RWPE2 (cell line): ENCODE data around the gene STK10.
"Not testable (repeated sequence)": the region's sequence is repeated elsewhere in the genome, so short reads cannot be mapped to it uniquely, and the experiment has no call there.

Experiments
- ATAC-seq: fragments of 200-7000 bp; cut with Tn5 transposase; 3 replicates; pipeline ENCODE4 v1.9.1; 2021; ENCODE audit warnings: low read depth
- DNase-seq: peaks from one replicate; pipeline ENCODE4 v3.0.0-alpha.2; 2020; ENCODE audit warnings: low spot score
- H3K27ac ChIP-seq: fragments of 450-650 bp; 2 replicates; pipeline ENCODE4 v1.5.1; 2017; ENCODE audit warnings: mild to moderate bottlenecking; ENCODE audit not compliant: poor library complexity, severe bottlenecking
- H3K27me3 ChIP-seq: fragments of 250-450 bp; sonication (Bioruptor Pico); 2 replicates; pipeline ENCODE4 v1.5.1; 2021; ENCODE audit warnings: mild to moderate bottlenecking, moderate library complexity; ENCODE audit not compliant: insufficient read depth, poor library complexity, severe bottlenecking
- H3K36me3 ChIP-seq: fragments of 250-450 bp; sonication (Bioruptor Pico); 2 replicates; pipeline ENCODE4 v1.5.1; 2020; ENCODE audit warnings: low read depth, mild to moderate bottlenecking, moderate library complexity
- H3K4me1 ChIP-seq: fragments of 250-450 bp; sonication (Bioruptor Pico); 2 replicates; pipeline ENCODE4 v1.5.1; 2021; ENCODE audit warnings: mild to moderate bottlenecking, moderate library complexity; ENCODE audit not compliant: insufficient read depth, poor library complexity, severe bottlenecking
- H3K4me3 ChIP-seq: fragments of 250-450 bp; sonication (Bioruptor Pico); 2 replicates; pipeline ENCODE4 v1.5.1; 2021; ENCODE audit warnings: mild to moderate bottlenecking, moderate library complexity; ENCODE audit not compliant: severe bottlenecking
- H3K9me3 ChIP-seq: fragments of 250-450 bp; sonication (Bioruptor Pico); 2 replicates; pipeline ENCODE4 v1.5.1; 2021; ENCODE audit warnings: mild to moderate bottlenecking, moderate library complexity; ENCODE audit not compliant: severe bottlenecking
- CTCF ChIP-seq: fragments of 450-650 bp; IDR thresholded peaks from one replicate; pipeline ENCODE4 v1.5.1; 2017; ENCODE audit warnings: mild to moderate bottlenecking, moderate library complexity; ENCODE audit not compliant: poor library complexity, severe bottlenecking

The STK10 gene

GRCh38 chr5:172035049-172035448, 153.0 kb downstream of the STK10 start:
- no peaks in the 10 kb centered on the region for H3K4me1 ChIP-seq
- ATAC-seq (peak; percentile 60), DNase-seq (no peak)
- no peak for TF ChIP-seq CTCF
- H3K36me3 ChIP-seq = no peaks in the 10 kb centered on the region
- no peaks in the 10 kb centered on the region for H3K27me3 ChIP-seq
- H3K27ac ChIP-seq = no peak overlapping the region
- H3K9me3 ChIP-seq = no peaks in the 10 kb centered on the region
- H3K4me3 ChIP-seq = no peak overlapping the region

- no peaks in the 10 kb centered on the region for H3K27me3 ChIP-seq
- no peak for DNase-seq
- no peak for TF ChIP-seq CTCF
- no peak overlapping the region for H3K4me3 ChIP-seq
- H3K4me1 ChIP-seq = no peaks in the 10 kb centered on the region
- no peaks in the 10 kb centered on the region for H3K36me3 ChIP-seq
- ATAC-seq = no peak
- H3K9me3 ChIP-seq = no peaks in the 10 kb centered on the region
- H3K27ac ChIP-seq = no peak overlapping the region
Measured at GRCh38 chr5:172031894-172032461, 156.0 kb downstream of the STK10 start.

GRCh38 chr5:172029876-172030275, 158.1 kb downstream of the STK10 start:
- H3K27ac ChIP-seq = no peak overlapping the region
- H3K27me3 ChIP-seq = no peaks in the 10 kb centered on the region
- no peaks in the 10 kb centered on the region for H3K9me3 ChIP-seq
- H3K4me3 ChIP-seq = no peak overlapping the region
- TF ChIP-seq CTCF = no peak
- ATAC-seq = no peak
- H3K4me1 ChIP-seq = no peaks in the 10 kb centered on the region
- DNase-seq = no peak
- no peaks in the 10 kb centered on the region for H3K36me3 ChIP-seq

- no peak for DNase-seq
- TF ChIP-seq CTCF = no peak
- Histone ChIP-seq H3K4me3 (no peak overlapping the region), H3K27me3 (no peaks in the 10 kb centered on the region), H3K36me3 (no peaks in the 10 kb centered on the region), H3K9me3 (no peaks in the 10 kb centered on the region), H3K27ac (no peak overlapping the region), H3K4me1 (no peaks in the 10 kb centered on the region)
- no peak for ATAC-seq
Measured at GRCh38 chr5:172028167-172028566, 159.9 kb downstream of the STK10 start.

- H3K4me3 ChIP-seq, ATAC-seq, H3K9me3 ChIP-seq, H3K36me3 ChIP-seq, H3K27me3 ChIP-seq, H3K4me1 ChIP-seq, DNase-seq, H3K27ac ChIP-seq: not testable (repeated sequence)
- peak; percentile 35 for TF ChIP-seq CTCF
Measured at GRCh38 chr5:172020110-172020786, 167.8 kb downstream of the STK10 start.
